ENCODE data around the gene OBSCN. TPM values are rescaled to one million over a fixed set of nuclear protein-coding genes. Genes with fewer than 3 reads are reported as not detected.

Gene OBSCN
- total and polyA plus RNA-seq, 2 of the 4 experiments (the other 2 are of a cell fraction), result 4.1 to 9.5 TPM

DNA sequence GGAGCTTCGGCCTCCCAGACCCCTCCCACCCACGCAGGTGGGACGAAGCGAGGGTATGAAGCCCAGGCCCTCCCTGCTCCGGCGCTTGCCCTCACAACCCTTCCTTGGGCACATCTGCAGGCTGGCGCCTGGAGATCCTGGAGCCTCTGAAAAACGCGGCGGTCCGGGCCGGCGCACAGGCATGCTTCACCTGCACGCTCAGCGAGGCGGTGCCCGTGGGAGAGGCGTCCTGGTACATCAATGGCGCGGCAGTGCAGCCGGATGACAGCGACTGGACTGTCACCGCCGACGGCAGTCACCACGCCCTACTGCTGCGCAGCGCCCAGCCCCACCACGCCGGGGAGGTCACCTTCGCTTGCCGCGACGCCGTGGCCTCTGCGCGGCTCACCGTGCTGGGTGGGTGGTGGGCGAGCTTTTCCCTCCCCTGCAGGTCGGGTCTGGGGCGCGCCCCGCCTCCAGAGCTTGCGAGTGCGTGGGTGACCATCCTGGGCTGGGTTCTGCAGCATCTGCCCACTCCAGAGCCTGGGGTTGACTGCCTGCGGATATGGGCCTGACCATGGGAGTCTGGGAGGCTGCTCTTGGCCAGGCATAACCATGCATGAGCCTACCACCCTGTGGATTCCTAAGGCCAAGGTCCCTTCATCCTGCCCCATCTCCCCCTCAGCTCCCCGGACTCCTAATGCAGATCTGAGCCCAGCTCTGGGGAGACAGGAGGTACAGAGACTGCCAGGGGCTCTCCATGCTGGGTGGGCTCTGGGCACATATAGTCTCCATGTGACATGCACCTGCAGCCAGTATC lies 108.9 kb downstream of the OBSCN start:
- no peaks in the 10 kb centered on the region for H3K4me1 ChIP-seq (ENCODE audit: control insufficient read depth, insufficient read depth, low read length)
- WGBS, 2 experiments (ENCODE audit: extremely low coverage in 2 of 2, insufficient read length in 1 of 2), result 95% methylated on average over 17 of the region's 47 CpGs; no CpG with 5 or more reads in 1 of the 2 experiments
- no peak overlapping the region for H4K91ac ChIP-seq (ENCODE audit: insufficient read depth, low read depth, low read length)
- no peak overlapping the region for H3K4ac ChIP-seq (ENCODE audit: low read depth, low read length)
- BruUV-seq (replicated peaks), result no TSS peak
- TF ChIP-seq MAFK (IDR thresholded peaks at IDR 0.05; ENCODE audit: low read depth, low read length) (no peak), POLR2A (IDR thresholded peaks at IDR 0.05; ENCODE audit: low read depth, low read length) (no peak), NFE2L2 (IDR thresholded peaks at IDR 0.05; ENCODE audit: low read depth, low read length) (no peak), RAD21 (IDR thresholded peaks at IDR 0.05; ENCODE audit: low read length) (no peak), RFX5 (IDR thresholded peaks at IDR 0.05; ENCODE audit: low read depth, low read length) (no peak), RCOR1 (IDR thresholded peaks at IDR 0.05; ENCODE audit: insufficient replicate concordance, low read length) (no peak), MXI1 (IDR thresholded peaks at IDR 0.05; ENCODE audit: borderline replicate concordance, low read depth, low read length) (no peak), MAZ (IDR thresholded peaks at IDR 0.05; ENCODE audit: borderline replicate concordance, low read depth, low read length) (no peak)
- intact Hi-C loops (cut with micrococcal nuclease) (no loop called here), dilution Hi-C loops (cut with HindIII; ENCODE audit: low sequenced_read_pairs, unreplicated experiment) (no loop called here), in situ Hi-C loops (cut with MboI; ENCODE audit: low sequenced_read_pairs) (no loop called here)
- H2BK20ac ChIP-seq (ENCODE audit: low read depth, low read length), result no peak overlapping the region
- no peak overlapping the region for H3K18ac ChIP-seq (ENCODE audit: low read depth, low read length)
- ATAC-seq (ENCODE audit: low read depth) (no peak), DNase-seq (no peak)
- H3K9ac ChIP-seq (ENCODE audit: low read depth, low read length), result no peak overlapping the region
- no peak overlapping the region for H4K8ac ChIP-seq (ENCODE audit: low read depth in 2 of 2, low read length in 2 of 2)
- H3K14ac ChIP-seq (replicated peaks; ENCODE audit: low read depth, low read length), result no peak overlapping the region
- 0 out of 2 replicates have a peak, but pooled peaks cover 7% of the 10 kb centered on the region for H3K9me1 ChIP-seq (ENCODE audit: insufficient read depth, low read length)
- peaks cover 9% of the 10 kb centered on the region; the same call in 1 of the 2 replicates for H3K9me3 ChIP-seq (ENCODE audit: control insufficient read depth, insufficient read depth, low read length)
- no peak overlapping the region for H2BK120ac ChIP-seq (ENCODE audit: low read depth, low read length)
- H4K20me1 ChIP-seq (ENCODE audit: insufficient read depth, low read length), result no peaks in the 10 kb centered on the region
- no peak overlapping the region for H4K5ac ChIP-seq (ENCODE audit: low read depth, low read length)
- no peak overlapping the region for H3K4me2 ChIP-seq (ENCODE audit: low read depth, low read length)
- no peaks in the 10 kb centered on the region for H3K27me3 ChIP-seq (ENCODE audit: control insufficient read depth, insufficient read depth, low read length)
- H2BK15ac ChIP-seq (ENCODE audit: low read depth, low read length), result no peak overlapping the region
- no peaks in the 10 kb centered on the region for H3K79me1 ChIP-seq (ENCODE audit: low read depth in 1 of 2, low read length in 2 of 2)
- H3K36me3 ChIP-seq (ENCODE audit: control insufficient read depth, insufficient read depth, low read length), result peaks cover 24% of the 10 kb centered on the region
- POLR2A ChIA-PET (ENCODE audit: unreplicated experiment), result interaction anchor here (0.5 kb wide), 1 partner anchor 96 kb away, joined by 3 read pairs; no protein-coding TSS in a partner anchor
- no peak overlapping the region for H2AFZ ChIP-seq (replicated peaks; ENCODE audit: low read length, poor library complexity)
- no peak overlapping the region for H3K23ac ChIP-seq (ENCODE audit: low read depth, low read length)
- H3K4me3 ChIP-seq (ENCODE audit: insufficient read depth, low read depth, low read length), result no peak overlapping the region
- no peak overlapping the region for H3K27ac ChIP-seq (ENCODE audit: insufficient read depth, low read length)
- no peak overlapping the region for H3K56ac ChIP-seq (ENCODE audit: extremely low read depth, insufficient read depth, low read length)
- CTCF ChIA-PET, result no interaction called here
- H2BK5ac ChIP-seq (ENCODE audit: low read depth, low read length, poor library complexity, severe bottlenecking), result no peak overlapping the region
- no peak overlapping the region for H2AK5ac ChIP-seq (ENCODE audit: low read depth, low read length)
- no peak overlapping the region for H2AK9ac ChIP-seq (replicated peaks; ENCODE audit: low read depth, low read length, poor library complexity)
